Activated naive CD8-positive, alpha-beta T cell treated with anti-CD3 and anti-CD28 coated beads, Interleukin-2, amount 50 U/mL, for 24 hours (primary cell): Measurements from ENCODE around the gene MYOM1.

ENCODE experiments used
- ATAC-seq: fragments of 150-1000 bp; cut with Tn5 transposase; one replicate; pipeline ENCODE4 v1.10.0; 2021
- DNase-seq: peaks from one replicate; pipeline ENCODE4 v3.0.0; 2021
- H3K27ac Mint-ChIP-seq: one replicate; pipeline ENCODE4 v1.8.0; 2021; ENCODE audit warnings: mild to moderate bottlenecking, mixed read lengths
- H3K27me3 Mint-ChIP-seq: one replicate; pipeline ENCODE4 v1.8.0; 2021; ENCODE audit warnings: mixed read lengths
- H3K36me3 Mint-ChIP-seq: one replicate; pipeline ENCODE4 v1.8.0; 2021; ENCODE audit warnings: low read depth, mixed read lengths
- H3K4me1 Mint-ChIP-seq: one replicate; pipeline ENCODE4 v1.8.0; 2021; ENCODE audit warnings: mixed read lengths
- H3K4me3 Mint-ChIP-seq: one replicate; pipeline ENCODE4 v1.8.0; 2021; ENCODE audit warnings: mild to moderate bottlenecking, moderate library complexity, mixed read lengths
- H3K9me3 Mint-ChIP-seq: one replicate; pipeline ENCODE4 v1.8.0; 2021; ENCODE audit warnings: mixed read lengths

Gene MYOM1

GRCh38 chr18:3119401-3120341, 100.1 kb downstream of the MYOM1 start:
- Mint-ChIP-seq H3K9me3 (peaks cover under 1% of the 10 kb centered on the region), H3K4me3 (no peak overlapping the region), H3K36me3 (peaks cover 2% of the 10 kb centered on the region), H3K27ac (no peak overlapping the region), H3K27me3 (no peaks in the 10 kb centered on the region), H3K4me1 (no peaks in the 10 kb centered on the region)
- no peak for ATAC-seq
- DNase-seq = no peak

GRCh38 chr18:3118195-3119010, 101.4 kb downstream of the MYOM1 start:
- no peak overlapping the region for H3K27ac Mint-ChIP-seq

GRCh38 chr18:3117493-3118192, 102.1 kb downstream of the MYOM1 start:
- no peaks in the 10 kb centered on the region for H3K27me3 Mint-ChIP-seq
- no peak for DNase-seq
- H3K4me3 Mint-ChIP-seq = no peak overlapping the region
- no peak overlapping the region for H3K27ac Mint-ChIP-seq
- H3K9me3 Mint-ChIP-seq = no peaks in the 10 kb centered on the region
- no peaks in the 10 kb centered on the region for H3K4me1 Mint-ChIP-seq
- ATAC-seq = no peak
- no peaks in the 10 kb centered on the region for H3K36me3 Mint-ChIP-seq

More at GRCh38 chr18:3118195-3119010, 101.4 kb downstream of the MYOM1 start:
- H3K9me3 Mint-ChIP-seq = no peaks in the 10 kb centered on the region
- H3K36me3 Mint-ChIP-seq = no peaks in the 10 kb centered on the region
- no peak overlapping the region for H3K4me3 Mint-ChIP-seq
- DNase-seq (no peak), ATAC-seq (no peak)
- H3K27me3 Mint-ChIP-seq = no peaks in the 10 kb centered on the region
- no peaks in the 10 kb centered on the region for H3K4me1 Mint-ChIP-seq

- Mint-ChIP-seq H3K36me3 (no peaks in the 10 kb centered on the region), H3K4me1 (no peaks in the 10 kb centered on the region), H3K27ac (no peak overlapping the region), H3K27me3 (no peaks in the 10 kb centered on the region), H3K9me3 (no peaks in the 10 kb centered on the region), H3K4me3 (no peak overlapping the region)
- no peak for DNase-seq
- ATAC-seq = no peak
Measured at GRCh38 chr18:3115447-3116030, 104.2 kb downstream of the MYOM1 start.

GRCh38 chr18:3114451-3114850, 105.3 kb downstream of the MYOM1 start:
- no peaks in the 10 kb centered on the region for H3K27me3 Mint-ChIP-seq
- no peaks in the 10 kb centered on the region for H3K4me1 Mint-ChIP-seq
- no peak overlapping the region for H3K27ac Mint-ChIP-seq
- H3K9me3 Mint-ChIP-seq = no peaks in the 10 kb centered on the region
- DNase-seq = no peak
- no peak for ATAC-seq
- no peak overlapping the region for H3K4me3 Mint-ChIP-seq
- no peaks in the 10 kb centered on the region for H3K36me3 Mint-ChIP-seq

GRCh38 chr18:3114026-3114425, 105.7 kb downstream of the MYOM1 start:
- no peaks in the 10 kb centered on the region for H3K36me3 Mint-ChIP-seq

GRCh38 chr18:3111523-3112240, 108.1 kb downstream of the MYOM1 start:
- H3K36me3 Mint-ChIP-seq = no peaks in the 10 kb centered on the region
- H3K4me3 Mint-ChIP-seq = no peak overlapping the region
- DNase-seq (no peak), ATAC-seq (no peak)
- H3K27ac Mint-ChIP-seq = no peak overlapping the region
- H3K4me1 Mint-ChIP-seq = no peaks in the 10 kb centered on the region
- no peaks in the 10 kb centered on the region for H3K27me3 Mint-ChIP-seq
- no peaks in the 10 kb centered on the region for H3K9me3 Mint-ChIP-seq

More at GRCh38 chr18:3114026-3114425, 105.7 kb downstream of the MYOM1 start:
- Mint-ChIP-seq H3K4me1 (no peaks in the 10 kb centered on the region), H3K9me3 (no peaks in the 10 kb centered on the region), H3K27ac (no peak overlapping the region), H3K4me3 (no peak overlapping the region), H3K27me3 (no peaks in the 10 kb centered on the region)
- no peak for ATAC-seq
- DNase-seq = no peak

- ATAC-seq (no peak), DNase-seq (no peak)
- no peaks in the 10 kb centered on the region for H3K27me3 Mint-ChIP-seq
- no peaks in the 10 kb centered on the region for H3K4me1 Mint-ChIP-seq
- no peaks in the 10 kb centered on the region for H3K9me3 Mint-ChIP-seq
- no peaks in the 10 kb centered on the region for H3K36me3 Mint-ChIP-seq
- no peak overlapping the region for H3K4me3 Mint-ChIP-seq
- no peak overlapping the region for H3K27ac Mint-ChIP-seq
Measured at GRCh38 chr18:3110034-3110752, 109.6 kb downstream of the MYOM1 start.

- DNase-seq (no peak), ATAC-seq (no peak)
- no peak overlapping the region for H3K4me3 Mint-ChIP-seq
- no peaks in the 10 kb centered on the region for H3K9me3 Mint-ChIP-seq
- H3K27me3 Mint-ChIP-seq = no peaks in the 10 kb centered on the region
- H3K4me1 Mint-ChIP-seq = no peaks in the 10 kb centered on the region
- no peaks in the 10 kb centered on the region for H3K36me3 Mint-ChIP-seq
- H3K27ac Mint-ChIP-seq = no peak overlapping the region
Measured at GRCh38 chr18:3107740-3108151, 112.0 kb downstream of the MYOM1 start.

GRCh38 chr18:3104190-3105054, 115.3 kb downstream of the MYOM1 start:
- Mint-ChIP-seq H3K27me3 (no peaks in the 10 kb centered on the region), H3K27ac (no peak overlapping the region), H3K4me1 (no peaks in the 10 kb centered on the region), H3K36me3 (no peaks in the 10 kb centered on the region), H3K9me3 (no peaks in the 10 kb centered on the region), H3K4me3 (no peak overlapping the region)
- DNase-seq = no peak
- no peak for ATAC-seq

- H3K9me3 Mint-ChIP-seq = no peaks in the 10 kb centered on the region
- no peak for DNase-seq
- no peak for ATAC-seq
- no peaks in the 10 kb centered on the region for H3K36me3 Mint-ChIP-seq
- H3K27me3 Mint-ChIP-seq = no peaks in the 10 kb centered on the region
- H3K27ac Mint-ChIP-seq = no peak overlapping the region
- no peak overlapping the region for H3K4me3 Mint-ChIP-seq
- peaks cover under 1% of the 10 kb centered on the region for H3K4me1 Mint-ChIP-seq
Measured at GRCh38 chr18:3103576-3103975, 116.2 kb downstream of the MYOM1 start.

- no peaks in the 10 kb centered on the region for H3K9me3 Mint-ChIP-seq
- H3K36me3 Mint-ChIP-seq = no peaks in the 10 kb centered on the region
- H3K4me1 Mint-ChIP-seq = peaks cover 3% of the 10 kb centered on the region
- ATAC-seq (no peak), DNase-seq (no peak)
- no peak overlapping the region for H3K27ac Mint-ChIP-seq
- no peak overlapping the region for H3K4me3 Mint-ChIP-seq
- no peaks in the 10 kb centered on the region for H3K27me3 Mint-ChIP-seq
Measured at GRCh38 chr18:3102983-3103382, 116.8 kb downstream of the MYOM1 start.
